ENCODE results near the gene TPT1. TPM values are rescaled to one million over a fixed set of nuclear protein-coding genes. Genes with fewer than 3 reads are reported as not detected.
"Not testable (repeated sequence)": the region's sequence is repeated elsewhere in the genome, so short reads cannot be mapped to it uniquely, and the experiment has no call there.

TPT1 gene
- polyA plus RNA-seq, 1 donor = 8,360 TPM

GRCh38 chr13:45367358-45367757 lies 26.4 kb upstream of the TPT1 start:
- DNase-seq (ENCODE audit: low read depth) = no peak

GRCh38 chr13:45365558-45365885 lies 24.5 kb upstream of the TPT1 start:
- DNase-seq (ENCODE audit: low read depth) = no peak

GRCh38 chr13:45364876-45365557 lies 24.0 kb upstream of the TPT1 start:
- no peak for DNase-seq (ENCODE audit: low read depth)

GRCh38 chr13:45362939-45363338 lies 22.0 kb upstream of the TPT1 start:
- DNase-seq (ENCODE audit: low read depth) = no peak

GRCh38 chr13:45361596-45362206 lies 20.7 kb upstream of the TPT1 start:
- no peak for DNase-seq (ENCODE audit: low read depth)

- no peak for DNase-seq (ENCODE audit: low read depth)
Observed at GRCh38 chr13:45356966-45357672, 16.1 kb upstream of the TPT1 start.

- no peak for DNase-seq (ENCODE audit: low read depth)
Observed at GRCh38 chr13:45353895-45354294, 12.9 kb upstream of the TPT1 start.

- DNase-seq (ENCODE audit: low read depth) = no peak
Observed at GRCh38 chr13:45352031-45352430, 11.0 kb upstream of the TPT1 start.

GRCh38 chr13:45350152-45350551 lies 9.2 kb upstream of the TPT1 start:
- no peak for DNase-seq (ENCODE audit: low read depth)

- DNase-seq (ENCODE audit: low read depth) = no peak
Observed at GRCh38 chr13:45349438-45349837, 8.5 kb upstream of the TPT1 start.

- DNase-seq (ENCODE audit: low read depth) = not testable (repeated sequence)
Observed at GRCh38 chr13:45344064-45344463, 3.1 kb upstream of the TPT1 start.

- not testable (repeated sequence) for DNase-seq (ENCODE audit: low read depth)
Observed at GRCh38 chr13:45343102-45343501, 2.1 kb upstream of the TPT1 start.

- not testable (repeated sequence) for DNase-seq (ENCODE audit: low read depth)
Observed at GRCh38 chr13:45342668-45343067, 1.7 kb upstream of the TPT1 start.

GRCh38 chr13:45341799-45342500 lies 967 bp upstream of the TPT1 start:
- no peak for DNase-seq (ENCODE audit: low read depth)

- DNase-seq (ENCODE audit: low read depth) = peak; percentile 80
Observed at GRCh38 chr13:45340422-45341033, 455 bp downstream of the TPT1 start.

GRCh38 chr13:45339867-45340266 lies 1.1 kb downstream of the TPT1 start:
- DNase-seq (ENCODE audit: low read depth) = no peak

- DNase-seq (ENCODE audit: low read depth) = no peak
Observed at GRCh38 chr13:45339399-45339798, 1.6 kb downstream of the TPT1 start.

GRCh38 chr13:45337803-45338202 lies 3.2 kb downstream of the TPT1 start:
- DNase-seq (ENCODE audit: low read depth) = no peak

- DNase-seq (ENCODE audit: low read depth) = no peak
Observed at GRCh38 chr13:45337395-45337794, 3.6 kb downstream of the TPT1 start.

GRCh38 chr13:45336025-45336800 lies 4.8 kb downstream of the TPT1 start:
- DNase-seq (ENCODE audit: low read depth) = no peak

- no peak for DNase-seq (ENCODE audit: low read depth)
Observed at GRCh38 chr13:45335397-45336024, 5.5 kb downstream of the TPT1 start.

All from forelimb muscle (tissue), 1 donor.